SK-N-SH (cell line): ENCODE results near the gene HSF4. TPM values are rescaled to one million over a fixed set of nuclear protein-coding genes. Genes with fewer than 3 reads are reported as not detected.

Experiments used
- CTCF ChIA-PET: fragments of 300-600, 350-600 bp; formaldehyde crosslinking; extraction: SDS; loops from one replicate; lab custom pipeline; 2021; lab: Yijun Ruan, JAX
- POLR2A ChIA-PET: fragments of 350-600 bp; sonication (Branson Sonifier 250); formaldehyde crosslinking; extraction: SDS; loops from one replicate; lab custom pipeline; 2020; ENCODE audit warnings: antibody characterized with exemption, inconsistent platforms; lab: Yijun Ruan, JAX
- DNase-seq: peaks from one replicate; pipeline ENCODE4 v3.0.0; 2012
- H2AFZ ChIP-seq: fragments of 200-600 bp; sonication (generic); 2 replicates; pipeline ENCODE4 v1.8.1; 2016; ENCODE audit warnings: antibody characterized with exemption, mild to moderate bottlenecking, low read depth
- H3F3A ChIP-seq: fragments of 200-600 bp; sonication (generic); replicated peaks from 2 replicates; pipeline ENCODE3; 2016; ENCODE audit warnings: antibody characterized with exemption, mild to moderate bottlenecking; ENCODE audit not compliant: insufficient read depth
- H3K27ac ChIP-seq, 2 experiments: fragments of 200-500 bp in 1 of 2; fragments of 200-600 bp in 1 of 2; sonication (Bioruptor generic) in 1 of 2; sonication (generic), shearing (Covaris generic) in 1 of 2; 2 replicates each; pipeline versions ENCODE4 v1.5.1 to v1.6.1; 2014 to 2016; ENCODE audit warnings: low read depth in 2 of 2, inconsistent platforms in 1 of 2, low read length in 1 of 2, mild to moderate bottlenecking in 1 of 2, mixed read lengths in 1 of 2
- H3K27me3 ChIP-seq: fragments of 200-600 bp; sonication (generic), shearing (Covaris generic); 2 replicates; pipeline ENCODE4 v1.6.1; 2016; ENCODE audit warnings: mixed run types; ENCODE audit not compliant: insufficient read depth
- H3K36me3 ChIP-seq, 2 experiments: fragments of 200-500 bp in 1 of 2; fragments of 200-600 bp in 1 of 2; sonication (Bioruptor generic) in 1 of 2; sonication (generic) in 1 of 2; replicated peaks in 1 of 2; 2 replicates each; pipeline versions ENCODE3 to v1.5.1; 2014 to 2016; ENCODE audit warnings: low read length in 1 of 2, mild to moderate bottlenecking in 1 of 2; ENCODE audit not compliant: insufficient read depth in 2 of 2, control insufficient read depth in 1 of 2
- H3K4me1 ChIP-seq, 2 experiments: fragments of 200-500 bp in 1 of 2; fragments of 200-600 bp in 1 of 2; sonication (Bioruptor generic) in 1 of 2; sonication (generic), shearing (Covaris generic) in 1 of 2; 2 replicates each; pipeline versions ENCODE4 v1.5.1 to v1.6.1; 2014 to 2016; ENCODE audit warnings: low read depth in 1 of 2, low read length in 1 of 2, mixed run types in 1 of 2; ENCODE audit not compliant: insufficient read depth in 2 of 2, control insufficient read depth in 1 of 2
- H3K4me2 ChIP-seq: fragments of 200-600 bp; sonication (generic), shearing (Covaris generic); 2 replicates; pipeline ENCODE4 v1.6.1; 2017; ENCODE audit warnings: mixed run types
- H3K4me3 ChIP-seq, 2 experiments: fragments of 200-500 bp in 1 of 2; fragments of 200-600 bp in 1 of 2; sonication (Bioruptor generic) in 1 of 2; sonication (generic), shearing (Covaris generic) in 1 of 2; 2 replicates each; pipeline versions ENCODE4 v1.5.1 to v1.8.1; 2014 to 2016; ENCODE audit warnings: low read depth in 2 of 2, inconsistent platforms in 1 of 2, low read length in 1 of 2, mild to moderate bottlenecking in 1 of 2, mixed read lengths in 1 of 2, moderate library complexity in 1 of 2
- H3K79me2 ChIP-seq: fragments of 200-600 bp; sonication (generic); 2 replicates; pipeline ENCODE4 v1.8.1; 2017; ENCODE audit warnings: mild to moderate bottlenecking; ENCODE audit not compliant: insufficient read depth
- H3K9ac ChIP-seq: fragments of 200-600 bp; sonication (generic); 2 replicates; pipeline ENCODE4 v1.6.1; 2017; ENCODE audit warnings: mixed run types
- H3K9me2 ChIP-seq: fragments of 200-600 bp; sonication (generic); 2 replicates; pipeline ENCODE4 v1.6.1; 2017; ENCODE audit warnings: mixed run types
- H3K9me3 ChIP-seq: fragments of 200-600 bp; sonication (generic); 2 replicates; pipeline ENCODE4 v1.6.1; 2017; ENCODE audit warnings: mixed run types, mild to moderate bottlenecking, moderate library complexity
- H4K20me1 ChIP-seq: fragments of 200-600 bp; sonication (generic); 2 replicates; pipeline ENCODE4 v1.6.1; 2017; ENCODE audit warnings: mild to moderate bottlenecking, mixed run types; ENCODE audit not compliant: insufficient read depth
- CHD2 ChIP-seq: fragments of 150-350 bp; IDR thresholded peaks from 2 replicates; pipeline ENCODE4 v1.6.1; 2018; ENCODE audit warnings: low read length; ENCODE audit not compliant: partially characterized antibody
- CTCF ChIP-seq: fragments of 200-600 bp; sonication (generic); IDR thresholded peaks from 2 replicates; pipeline ENCODE4 v1.6.1; 2017; ENCODE audit warnings: antibody characterized with exemption, mild to moderate bottlenecking, moderate library complexity
- FOXJ3 ChIP-seq: sonication (generic); formaldehyde crosslinking; IDR thresholded peaks from 2 replicates; pipeline ENCODE4 v1.5.1; 2020; ENCODE audit warnings: mild to moderate bottlenecking, missing genetic modification reagents
- GABPA ChIP-seq: IDR thresholded peaks from 2 replicates; pipeline ENCODE4 v1.4.0; 2012; ENCODE audit warnings: low read depth, mild to moderate bottlenecking
- GATA2 ChIP-seq: sonication (generic); formaldehyde crosslinking; IDR thresholded peaks from 2 replicates; pipeline ENCODE4 v1.5.0; 2020; ENCODE audit warnings: mild to moderate bottlenecking, missing genetic modification reagents
- MXI1 ChIP-seq: IDR thresholded peaks from 2 replicates; pipeline ENCODE4 v1.6.1; 2012; ENCODE audit warnings: mild to moderate bottlenecking, low read depth, low read length, improper control_type of control experiment
- POLR2AphosphoS5 ChIP-seq: IDR thresholded peaks from 2 replicates; pipeline ENCODE4 v1.6.1; 2012; ENCODE audit warnings: low read depth, low read length
- RAD21 ChIP-seq: IDR thresholded peaks from 2 replicates; pipeline ENCODE4 v1.6.1; 2012; ENCODE audit warnings: mild to moderate bottlenecking, low read length
- RCOR1 ChIP-seq: fragments of 150-350 bp; IDR thresholded peaks from 2 replicates; pipeline ENCODE4 v1.6.1; 2017; ENCODE audit warnings: antibody characterized with exemption, low read length
- REST ChIP-seq: IDR thresholded peaks from 2 replicates; pipeline ENCODE4 v1.6.1; 2012; ENCODE audit warnings: mild to moderate bottlenecking, low read depth, low read length, moderate library complexity
- SIN3A ChIP-seq: IDR thresholded peaks from 2 replicates; pipeline ENCODE4 v1.6.1; 2012; ENCODE audit warnings: low read depth, mild to moderate bottlenecking, low read length, moderate library complexity, borderline replicate concordance
- USF1 ChIP-seq: IDR thresholded peaks from 2 replicates; pipeline ENCODE4 v1.4.0; 2012; ENCODE audit warnings: low read depth, borderline replicate concordance
- WGBS: methylation state at CpG from one replicate; pipeline ENCODE4 v1.1.6; 2017; ENCODE audit warnings: low lambda C conversion rate; 5-methylcytosine and 5-hydroxymethylcytosine counted together
- polyA plus RNA-seq, 3 experiments: library from polyadenylated mRNA; depleted of rRNA; stranded (reverse); fragments of >200 nt; gene quantifications; 2 replicates each; pipeline ENCODE4 v1.2.3, GENCODE V29; 2012

HSF4 gene
- polyA plus RNA-seq, 1 of the 3 experiments (the other 2 are of a cell fraction), result 33.4 TPM

- ChIA-PET POLR2A (interaction anchor here (0.9 to 1.7 kb wide), 7 partner anchors 8 to 50 kb away, joined by 3 to 8 read pairs (median 4); partner anchors contain the start of genes NOL3 and SLC9A5), CTCF (interaction anchor here (1.1 to 2.5 kb wide), 15 partner anchors 9 to 244 kb away, joined by 3 to 8 read pairs (median 4); partner anchors contain the start of genes B3GNT9, CES3, EXOC3L1 and KCTD19)
- 78% methylated on average over 9 of the region's 12 CpGs for WGBS
- peaks cover 31% of the 10 kb centered on the region for H3F3A ChIP-seq
- no peak overlapping the region; a peak in 1 of 4 replicates for H3K27ac ChIP-seq
- H3K9me3 ChIP-seq, result no peaks in the 10 kb centered on the region
- H3K9me2 ChIP-seq, result no peaks in the 10 kb centered on the region
- no peak overlapping the region for H3K4me2 ChIP-seq
- peaks cover 10% of the 10 kb centered on the region for H4K20me1 ChIP-seq
- H3K36me3 ChIP-seq, result peaks cover 34 to 85% of the 10 kb centered on the region in 2 experiments
- H2AFZ ChIP-seq, result no peak overlapping the region
- peak; percentile 81 for DNase-seq
- H3K79me2 ChIP-seq, result peaks cover 34% of the 10 kb centered on the region
- TF ChIP-seq RAD21 (0 out of 2 replicates have a peak, but pooled peaks have one; percentile 20), MXI1 (no peak), GABPA (no peak), POLR2AphosphoS5 (0 out of 2 replicates have a peak, but pooled peaks have one; percentile 16), CTCF (peak; percentile 60)
- no peaks in the 10 kb centered on the region for H3K27me3 ChIP-seq
- H3K4me1 ChIP-seq, result peaks cover 3 to 13% of the 10 kb centered on the region in 2 experiments; a peak in 3 of 4 replicates
- H3K9ac ChIP-seq, result no peak overlapping the region
- H3K4me3 ChIP-seq, result no peak overlapping the region
These were observed 33.7 kb downstream of the HSF4 start for GRCh38 chr16:67198238-67198734.

- Histone ChIP-seq H3K36me3 (peaks cover 34 to 84% of the 10 kb centered on the region in 2 experiments), H3K9me3 (no peaks in the 10 kb centered on the region), H3K4me2 (no peak within 1 kb of the TSS), H3K79me2 (peaks cover 25% of the 10 kb centered on the region; the same call in 1 of the 2 replicates), H3K27me3 (no peaks in the 10 kb centered on the region), H3K9me2 (no peaks in the 10 kb centered on the region), H3K4me1 (peaks cover 0 to 4% of the 10 kb centered on the region in 2 experiments; a peak in 1 of 4 replicates), H2AFZ (no peak within 1 kb of the TSS), H3K9ac (no peak within 1 kb of the TSS), H3K4me3 (no peak within 1 kb of the TSS), H3K27ac (no peak within 1 kb of the TSS; a peak in 1 of 4 replicates), H3F3A (peaks cover 31% of the 10 kb centered on the region), H4K20me1 (peaks cover 1% of the 10 kb centered on the region)
- WGBS, result 93% methylated on average over 35 of the region's 61 CpGs
- peak; percentile 72 for DNase-seq
- TF ChIP-seq USF1 (no peak), CHD2 (no peak), REST (no peak), FOXJ3 (no peak), GATA2 (CRISPR knock-in tag) (no peak), RCOR1 (no peak), SIN3A (no peak)
- CTCF ChIA-PET, result interaction anchor here (1.0 to 2.5 kb wide), 5 partner anchors 11 to 304 kb away, joined by 3 to 8 read pairs (median 4); partner anchors contain the start of genes KCTD19 and LRRC36
- POLR2A ChIA-PET, result interaction anchor here (1.2 to 1.4 kb wide), 2 partner anchors 9 to 29 kb away, joined by 3 to 4 read pairs; partner anchors contain the start of gene NOL3
These were observed 34.7 kb downstream of the HSF4 start, which contains the start of gene ELMO3 for GRCh38 chr16:67199011-67199807. ELMO3 (plus strand) TSS chr16:67199131; CDS start chr16:67199327, 196 bp downstream.
